ENCODE results near the gene PASK. TPM values are rescaled to one million over a fixed set of nuclear protein-coding genes. Genes with fewer than 3 reads are reported as not detected.
"Not testable (repeated sequence)": the region's sequence is repeated elsewhere in the genome, so short reads cannot be mapped to it uniquely, and the experiment has no call there.

Gene PASK
- total RNA-seq: 10 to 100 TPM; 62.9 to 88.1 TPM

- no peaks in the 10 kb centered on the region for H3K9me3 Mint-ChIP-seq (ENCODE audit: low read depth)
- ChIA-PET POLR2A (interaction anchor here (0.6 to 1.0 kb wide), 4 partner anchors 21 to 158 kb away, joined by 4 to 6 read pairs (median 5); partner anchors contain the start of gene MTERF4), CTCF (interaction anchor here (0.6 to 4.0 kb wide), 7 partner anchors 9 to 489 kb away, joined by 3 to 14 read pairs (median 3); partner anchors contain the start of genes HDLBP and SEPTIN2)
- peak within 1 kb of the TSS; percentile 91 for H3K27ac Mint-ChIP-seq
- H3K4me1 Mint-ChIP-seq: peaks cover 44% of the 10 kb centered on the region
- H3K27me3 Mint-ChIP-seq: no peaks in the 10 kb centered on the region
- peak; percentile 85 for ATAC-seq
- intact Hi-C loops (cut with DNase I, micrococcal nuclease): loop anchor here (1.0 to 2.0 kb wide), 7 partner anchors 123 to 588 kb away; partner anchors contain the start of genes ATG4B (in 1 of the 2), DTYMK (in 1 of the 2), DUSP28 (in 1 of the 2) and FARP2 (in 1 of the 2)
- peak; percentile 98 for DNase-seq
- H3K4me3 Mint-ChIP-seq: peak within 1 kb of the TSS; percentile 88
- H3K36me3 Mint-ChIP-seq (ENCODE audit: low read depth): peaks cover 14% of the 10 kb centered on the region
Observed at GRCh38 chr2:241148891-241149674, at the start of gene PASK. Gene PASK (minus strand): TSS chr2:241149472. CDS start chr2:241143032, 6,440 bp downstream.

- H3K4me3 Mint-ChIP-seq: no peak overlapping the region
- H3K36me3 Mint-ChIP-seq (ENCODE audit: low read depth): no peaks in the 10 kb centered on the region
- H3K27me3 Mint-ChIP-seq: no peaks in the 10 kb centered on the region
- H3K4me1 Mint-ChIP-seq: no peaks in the 10 kb centered on the region
- ATAC-seq: no peak
- H3K9me3 Mint-ChIP-seq (ENCODE audit: low read depth): no peaks in the 10 kb centered on the region
- DNase-seq: no peak
- H3K27ac Mint-ChIP-seq: no peak overlapping the region
- POLR2A ChIA-PET: no interaction called here
- CTCF ChIA-PET: interaction anchor here (0.6 kb wide), 1 partner anchor 30 kb away, joined by 3 read pairs; no protein-coding TSS in a partner anchor
- intact Hi-C loops (cut with DNase I, micrococcal nuclease): no loop called here
Observed at GRCh38 chr2:241198381-241199279, 49.4 kb upstream of the PASK start.

DNA sequence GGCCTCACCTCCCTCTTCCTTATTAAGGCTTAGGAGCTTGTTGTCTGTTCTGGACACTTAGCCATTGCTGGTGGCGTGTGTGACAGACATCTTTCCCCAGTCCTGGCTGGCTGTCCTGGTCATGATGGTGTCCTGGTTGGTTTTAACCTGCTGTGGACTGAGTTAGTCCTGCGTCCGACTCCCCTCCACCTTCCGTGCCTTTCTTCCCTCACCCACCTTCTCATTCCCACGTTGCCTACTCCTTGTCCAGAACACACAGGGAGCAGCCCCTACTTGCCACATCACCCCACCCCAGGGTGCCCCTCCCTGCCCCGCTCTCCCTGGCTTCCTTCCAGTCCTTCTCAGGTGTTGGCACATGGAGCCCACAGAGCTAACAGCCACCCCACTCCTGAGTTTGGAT, 48.7 kb upstream of the PASK start:
- POLR2A ChIA-PET: no interaction called here
- CTCF ChIA-PET: interaction anchor here (0.6 kb wide), 1 partner anchor 29 kb away, joined by 3 read pairs; no protein-coding TSS in a partner anchor
- intact Hi-C loops (cut with DNase I, micrococcal nuclease): no loop called here
- DNase-seq (no peak), ATAC-seq (no peak)
- Mint-ChIP-seq H3K36me3 (ENCODE audit: low read depth) (no peaks in the 10 kb centered on the region), H3K27me3 (no peaks in the 10 kb centered on the region), H3K27ac (no peak overlapping the region), H3K4me3 (no peak overlapping the region), H3K9me3 (ENCODE audit: low read depth) (no peaks in the 10 kb centered on the region), H3K4me1 (no peaks in the 10 kb centered on the region)

GRCh38 chr2:241197246-241197645, 48.0 kb upstream of the PASK start:
- H3K9me3 Mint-ChIP-seq (ENCODE audit: low read depth); H3K27me3 Mint-ChIP-seq; H3K27ac Mint-ChIP-seq; H3K4me3 Mint-ChIP-seq; CTCF ChIA-PET; ATAC-seq; DNase-seq; H3K4me1 Mint-ChIP-seq; POLR2A ChIA-PET; intact Hi-C loops (cut with DNase I, micrococcal nuclease); H3K36me3 Mint-ChIP-seq (ENCODE audit: low read depth): not testable (repeated sequence)

GRCh38 chr2:241195506-241196130, 46.3 kb upstream of the PASK start:
- Mint-ChIP-seq H3K36me3 (ENCODE audit: low read depth) (no peaks in the 10 kb centered on the region), H3K4me1 (no peaks in the 10 kb centered on the region)

DNA sequence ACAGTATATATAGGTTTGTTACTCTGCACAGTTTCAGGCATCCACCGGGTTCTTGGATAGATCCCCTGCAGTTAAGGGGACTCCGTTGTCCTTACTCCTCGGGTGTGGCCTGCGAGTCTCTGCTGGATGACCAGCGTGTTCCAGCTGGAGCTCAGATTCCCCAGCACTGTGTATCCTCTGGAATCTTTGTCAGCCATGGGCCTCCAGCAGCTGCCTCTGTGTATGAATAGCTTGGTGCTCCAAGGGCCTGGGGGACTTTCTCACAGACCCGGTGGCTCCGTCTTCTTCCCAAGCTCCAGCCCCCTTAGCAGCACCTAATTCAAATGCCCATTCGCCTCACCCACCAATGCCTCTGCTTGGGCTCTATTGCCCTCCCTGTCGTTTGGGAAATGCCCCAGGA, 45.5 kb upstream of the PASK start:
- POLR2A ChIA-PET: no interaction called here
- H3K9me3 Mint-ChIP-seq (ENCODE audit: low read depth): no peaks in the 10 kb centered on the region
- H3K36me3 Mint-ChIP-seq (ENCODE audit: low read depth): no peaks in the 10 kb centered on the region

More at GRCh38 chr2:241195506-241196130, 46.3 kb upstream of the PASK start:
- Mint-ChIP-seq H3K27ac (no peak overlapping the region), H3K4me3 (no peak overlapping the region), H3K27me3 (no peaks in the 10 kb centered on the region), H3K9me3 (ENCODE audit: low read depth) (no peaks in the 10 kb centered on the region)
- intact Hi-C loops (cut with DNase I, micrococcal nuclease): no loop called here
- ChIA-PET CTCF (no interaction called here), POLR2A (no interaction called here)
- ATAC-seq (no peak), DNase-seq (peak; percentile 0)

GRCh38 chr2:241193271-241193670, 44.0 kb upstream of the PASK start:
- no peaks in the 10 kb centered on the region for H3K4me1 Mint-ChIP-seq
- ChIA-PET POLR2A (no interaction called here), CTCF (no interaction called here)
- H3K27ac Mint-ChIP-seq: no peak overlapping the region
- H3K9me3 Mint-ChIP-seq (ENCODE audit: low read depth): no peaks in the 10 kb centered on the region
- intact Hi-C loops (cut with DNase I, micrococcal nuclease): no loop called here
- no peak for DNase-seq
- H3K4me3 Mint-ChIP-seq: no peak overlapping the region
- ATAC-seq: no peak
- no peaks in the 10 kb centered on the region for H3K36me3 Mint-ChIP-seq (ENCODE audit: low read depth)
- H3K27me3 Mint-ChIP-seq: no peaks in the 10 kb centered on the region

More for the DNA sequence above, 45.5 kb upstream of the PASK start:
- Mint-ChIP-seq H3K4me1 (no peaks in the 10 kb centered on the region), H3K4me3 (no peak overlapping the region), H3K27ac (no peak overlapping the region), H3K27me3 (no peaks in the 10 kb centered on the region)
- intact Hi-C loops (cut with DNase I, micrococcal nuclease): no loop called here
- CTCF ChIA-PET: no interaction called here
- no peak for DNase-seq
- no peak for ATAC-seq

DNA sequence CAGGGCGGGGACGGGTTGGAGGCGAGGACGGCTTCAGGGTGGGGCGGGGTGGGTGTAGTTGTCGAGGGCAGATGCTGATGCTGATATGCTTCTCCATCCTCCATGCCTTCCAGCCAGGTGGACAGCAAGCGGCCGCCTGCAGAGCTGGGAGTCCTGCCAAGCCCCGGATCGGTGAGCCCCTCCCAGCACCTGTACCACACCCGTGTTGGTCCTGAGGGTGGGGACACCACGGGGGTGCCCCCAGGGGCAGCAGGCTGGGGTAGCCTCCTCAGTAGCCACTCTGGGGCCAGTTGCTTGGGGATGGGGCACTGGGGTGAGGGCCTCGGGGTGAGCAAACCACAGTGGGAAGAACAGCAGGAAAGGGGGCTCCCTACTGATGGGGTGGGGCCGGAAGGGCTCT, 41.8 kb upstream of the PASK start:
- no peaks in the 10 kb centered on the region for H3K36me3 Mint-ChIP-seq (ENCODE audit: low read depth)
- H3K4me1 Mint-ChIP-seq: no peaks in the 10 kb centered on the region
- intact Hi-C loops (cut with DNase I, micrococcal nuclease): no loop called here
- no peak overlapping the region for H3K4me3 Mint-ChIP-seq
- H3K27ac Mint-ChIP-seq: no peak overlapping the region
- no peak for ATAC-seq
- no peak for DNase-seq
- POLR2A ChIA-PET: no interaction called here
- CTCF ChIA-PET: no interaction called here
- no peaks in the 10 kb centered on the region for H3K9me3 Mint-ChIP-seq (ENCODE audit: low read depth)
- no peaks in the 10 kb centered on the region for H3K27me3 Mint-ChIP-seq

- Mint-ChIP-seq H3K4me3 (no peak overlapping the region), H3K4me1 (no peaks in the 10 kb centered on the region), H3K27ac (no peak overlapping the region), H3K27me3 (no peaks in the 10 kb centered on the region), H3K9me3 (ENCODE audit: low read depth) (no peaks in the 10 kb centered on the region), H3K36me3 (ENCODE audit: low read depth) (no peaks in the 10 kb centered on the region)
- intact Hi-C loops (cut with DNase I, micrococcal nuclease): no loop called here
- ChIA-PET CTCF (no interaction called here), POLR2A (no interaction called here)
- DNase-seq (no peak), ATAC-seq (no peak)
Observed at GRCh38 chr2:241190291-241190981, 41.2 kb upstream of the PASK start.

- DNase-seq: no peak
- no peak for ATAC-seq
- intact Hi-C loops (cut with DNase I, micrococcal nuclease): no loop called here
- Mint-ChIP-seq H3K4me3 (no peak overlapping the region), H3K27me3 (no peaks in the 10 kb centered on the region), H3K9me3 (ENCODE audit: low read depth) (no peaks in the 10 kb centered on the region), H3K36me3 (ENCODE audit: low read depth) (peaks cover 2% of the 10 kb centered on the region), H3K4me1 (no peaks in the 10 kb centered on the region), H3K27ac (no peak overlapping the region)
- ChIA-PET POLR2A (no interaction called here), CTCF (no interaction called here)
Observed at GRCh38 chr2:241189856-241190201, 40.6 kb upstream of the PASK start.

Measured in activated CD4-positive, alpha-beta T cell treated with anti-CD3 and anti-CD28 coated beads for 36 hours (primary cell).